IPS-18a (cell line): ENCODE measurements around the gene OPA1.

Experiments used
- H3K27ac ChIP-seq: one replicate; pipeline ENCODE4 v1.5.1; 2013; ENCODE audit warnings: low read length
- H3K27me3 ChIP-seq: one replicate; pipeline ENCODE4 v1.6.1; 2013; ENCODE audit warnings: mild to moderate bottlenecking, low read length; ENCODE audit not compliant: control insufficient read depth, insufficient read depth
- H3K36me3 ChIP-seq: one replicate; pipeline ENCODE4 v1.6.1; 2013; ENCODE audit warnings: low read depth, low read length; ENCODE audit not compliant: control insufficient read depth
- H3K4me1 ChIP-seq: one replicate; pipeline ENCODE4 v1.6.1; 2013; ENCODE audit warnings: low read depth, low read length; ENCODE audit not compliant: control insufficient read depth
- H3K4me3 ChIP-seq: one replicate; pipeline ENCODE4 v1.5.1; 2013; ENCODE audit warnings: low read length
- H3K9ac ChIP-seq: one replicate; pipeline ENCODE4 v1.6.1; 2013; ENCODE audit warnings: mild to moderate bottlenecking, low read length, moderate library complexity
- H3K9me3 ChIP-seq: one replicate; pipeline ENCODE4 v1.6.1; 2013; ENCODE audit warnings: low read depth, low read length; ENCODE audit not compliant: control insufficient read depth

The OPA1 gene

GRCh38 chr3:193744822-193745684 lies 152.0 kb downstream of the OPA1 start:
- Histone ChIP-seq H3K4me3 (no peak overlapping the region), H3K9me3 (no peaks in the 10 kb centered on the region), H3K27me3 (no peaks in the 10 kb centered on the region), H3K36me3 (no peaks in the 10 kb centered on the region), H3K9ac (no peak overlapping the region), H3K4me1 (peaks cover 23% of the 10 kb centered on the region), H3K27ac (no peak overlapping the region)

- H3K27me3 ChIP-seq: no peaks in the 10 kb centered on the region
- H3K4me1 ChIP-seq: peaks cover 23% of the 10 kb centered on the region
- no peak overlapping the region for H3K4me3 ChIP-seq
- H3K9me3 ChIP-seq: no peaks in the 10 kb centered on the region
- H3K27ac ChIP-seq: no peak overlapping the region
- H3K36me3 ChIP-seq: no peaks in the 10 kb centered on the region
- H3K9ac ChIP-seq: no peak overlapping the region
Measured at GRCh38 chr3:193746832-193747231, 153.8 kb downstream of the OPA1 start.
